Neural crest cell (in vitro differentiated cells): ENCODE results near the gene CACNB4. TPM values are rescaled to one million over a fixed set of nuclear protein-coding genes. Genes with fewer than 3 reads are reported as not detected.
"Not testable (repeated sequence)": the region's sequence is repeated elsewhere in the genome, so short reads cannot be mapped to it uniquely, and the experiment has no call there.

Source experiments
- DNase-seq: peaks from one replicate; pipeline ENCODE4 v3.0.0; 2021; ENCODE audit warnings: low read depth, mixed read lengths, low spot score
- H3K27ac Mint-ChIP-seq: one replicate; pipeline ENCODE4 v1.8.0; 2021; ENCODE audit warnings: mild to moderate bottlenecking, mixed read lengths; ENCODE audit not compliant: unreplicated experiment
- H3K27me3 Mint-ChIP-seq: 2 replicates; pipeline ENCODE4 v1.8.0; 2021; ENCODE audit warnings: low read depth, mild to moderate bottlenecking, mixed read lengths
- H3K36me3 Mint-ChIP-seq: 2 replicates; pipeline ENCODE4 v1.8.0; 2021; ENCODE audit warnings: low read depth, mild to moderate bottlenecking, mixed read lengths
- H3K4me1 Mint-ChIP-seq: 2 replicates; pipeline ENCODE4 v1.8.0; 2021; ENCODE audit warnings: mixed read lengths
- H3K4me3 Mint-ChIP-seq: one replicate; pipeline ENCODE4 v1.8.0; 2021; ENCODE audit warnings: mild to moderate bottlenecking, mixed read lengths
- H3K9me3 Mint-ChIP-seq: 2 replicates; pipeline ENCODE4 v1.8.0; 2021; ENCODE audit warnings: mixed read lengths
- total RNA-seq: library from RNA; stranded (reverse); gene quantifications from 2 replicates; pipeline ENCODE4 v1.2.1, GENCODE V29; 2021
- TF ChIP-seq, protein P1 (sequence below): fragments of 200-600 bp; sonication (generic); conservative IDR thresholded peaks from 2 replicates; pipeline ENCODE4 v1.5.0; 2021; ENCODE audit warnings: antibody characterized with exemption, mild to moderate bottlenecking

The CACNB4 gene
- total RNA-seq, 1 donor from 2014 or later, result 6.9 TPM

DNA sequence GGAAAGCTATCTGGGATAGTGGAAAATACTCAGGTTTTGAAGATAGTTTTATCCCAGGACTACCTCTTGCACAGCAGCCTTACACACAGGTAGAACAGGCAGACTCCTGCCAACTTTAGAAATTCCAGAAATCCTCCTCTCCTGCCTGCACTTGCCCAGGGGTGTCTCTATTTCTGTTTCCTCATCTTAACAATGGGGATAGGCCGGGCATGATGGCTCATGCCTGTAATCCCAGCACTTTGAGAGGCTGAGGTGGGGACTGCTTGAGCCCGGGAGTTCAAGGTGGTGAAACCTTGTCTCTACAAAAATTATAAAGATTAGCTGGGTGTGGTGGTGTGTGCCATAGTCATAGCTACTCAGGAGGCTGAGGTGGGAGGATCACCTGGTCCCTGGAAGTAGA, 153.7 kb downstream of the CACNB4 start:
- Mint-ChIP-seq H3K27ac (no peak overlapping the region), H3K27me3 (no peaks in the 10 kb centered on the region), H3K4me1 (peaks cover 9% of the 10 kb centered on the region), H3K4me3 (no peak overlapping the region), H3K9me3 (peaks cover 7% of the 10 kb centered on the region), H3K36me3 (peaks cover 11% of the 10 kb centered on the region)
- TF ChIP-seq, protein P1, sequence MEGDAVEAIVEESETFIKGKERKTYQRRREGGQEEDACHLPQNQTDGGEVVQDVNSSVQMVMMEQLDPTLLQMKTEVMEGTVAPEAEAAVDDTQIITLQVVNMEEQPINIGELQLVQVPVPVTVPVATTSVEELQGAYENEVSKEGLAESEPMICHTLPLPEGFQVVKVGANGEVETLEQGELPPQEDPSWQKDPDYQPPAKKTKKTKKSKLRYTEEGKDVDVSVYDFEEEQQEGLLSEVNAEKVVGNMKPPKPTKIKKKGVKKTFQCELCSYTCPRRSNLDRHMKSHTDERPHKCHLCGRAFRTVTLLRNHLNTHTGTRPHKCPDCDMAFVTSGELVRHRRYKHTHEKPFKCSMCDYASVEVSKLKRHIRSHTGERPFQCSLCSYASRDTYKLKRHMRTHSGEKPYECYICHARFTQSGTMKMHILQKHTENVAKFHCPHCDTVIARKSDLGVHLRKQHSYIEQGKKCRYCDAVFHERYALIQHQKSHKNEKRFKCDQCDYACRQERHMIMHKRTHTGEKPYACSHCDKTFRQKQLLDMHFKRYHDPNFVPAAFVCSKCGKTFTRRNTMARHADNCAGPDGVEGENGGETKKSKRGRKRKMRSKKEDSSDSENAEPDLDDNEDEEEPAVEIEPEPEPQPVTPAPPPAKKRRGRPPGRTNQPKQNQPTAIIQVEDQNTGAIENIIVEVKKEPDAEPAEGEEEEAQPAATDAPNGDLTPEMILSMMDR, result no peak
- no peak for DNase-seq

DNA sequence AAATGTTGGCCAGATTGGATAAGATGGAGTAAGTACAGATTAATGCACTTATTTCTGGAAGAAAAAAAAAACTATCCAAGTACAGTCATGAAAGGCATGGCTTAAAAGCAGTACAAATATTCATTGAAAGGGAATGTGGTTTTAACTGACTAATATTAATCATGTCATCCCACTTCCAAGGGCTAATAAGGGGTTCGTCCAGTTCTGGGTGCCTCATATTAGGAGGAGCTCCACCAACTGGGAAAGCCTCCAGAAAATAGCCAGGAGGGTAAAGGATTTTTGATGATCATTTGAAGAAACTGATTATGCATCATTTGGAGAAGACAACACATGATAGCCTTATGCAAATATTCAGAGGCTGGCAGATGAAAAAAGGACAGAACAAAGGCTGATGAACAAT, 155.4 kb downstream of the CACNB4 start:
- Mint-ChIP-seq H3K36me3 (peaks cover 12% of the 10 kb centered on the region), H3K4me3 (no peak overlapping the region), H3K4me1 (peaks cover 14% of the 10 kb centered on the region), H3K27me3 (no peaks in the 10 kb centered on the region), H3K9me3 (peaks cover 7% of the 10 kb centered on the region), H3K27ac (no peak overlapping the region)
- TF ChIP-seq, protein P1, result no peak
- no peak for DNase-seq

DNA sequence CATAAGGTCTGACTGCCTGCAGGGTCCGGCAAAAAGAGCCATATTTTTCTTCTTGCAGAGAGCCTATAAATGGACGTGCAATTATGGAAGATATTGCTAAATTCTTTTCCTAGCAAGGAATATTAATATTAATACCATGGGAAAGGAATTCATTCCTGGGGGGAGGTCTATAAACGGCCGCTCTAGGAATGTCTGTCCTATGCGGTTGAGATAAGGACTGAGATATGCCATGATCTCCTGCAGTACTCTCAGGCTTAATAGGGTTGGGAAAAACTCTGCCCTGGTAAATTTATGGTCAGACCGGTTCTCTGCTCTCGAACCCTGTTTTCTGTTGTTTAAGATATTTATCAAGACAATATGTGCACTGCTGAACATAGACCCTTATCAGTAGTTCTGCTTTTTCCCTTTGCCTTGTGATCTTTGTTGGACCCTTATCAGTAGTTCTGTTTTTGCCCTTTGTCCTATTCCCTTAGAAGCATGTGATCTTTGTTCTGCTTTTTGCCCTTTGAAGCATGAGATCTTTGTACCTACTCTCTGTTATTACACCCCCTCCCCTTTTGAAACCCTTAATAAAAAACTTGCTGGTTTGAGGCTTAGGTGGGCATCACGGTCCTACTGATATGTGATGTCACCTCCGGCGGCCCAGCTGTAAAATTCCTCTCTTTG, 156.2 kb downstream of the CACNB4 start:
- H3K4me3 Mint-ChIP-seq, H3K27me3 Mint-ChIP-seq, H3K9me3 Mint-ChIP-seq, H3K27ac Mint-ChIP-seq, DNase-seq: not testable (repeated sequence)
- Mint-ChIP-seq H3K4me1 (peaks cover 14% of the 10 kb centered on the region), H3K36me3 (peaks cover 12% of the 10 kb centered on the region)

DNA sequence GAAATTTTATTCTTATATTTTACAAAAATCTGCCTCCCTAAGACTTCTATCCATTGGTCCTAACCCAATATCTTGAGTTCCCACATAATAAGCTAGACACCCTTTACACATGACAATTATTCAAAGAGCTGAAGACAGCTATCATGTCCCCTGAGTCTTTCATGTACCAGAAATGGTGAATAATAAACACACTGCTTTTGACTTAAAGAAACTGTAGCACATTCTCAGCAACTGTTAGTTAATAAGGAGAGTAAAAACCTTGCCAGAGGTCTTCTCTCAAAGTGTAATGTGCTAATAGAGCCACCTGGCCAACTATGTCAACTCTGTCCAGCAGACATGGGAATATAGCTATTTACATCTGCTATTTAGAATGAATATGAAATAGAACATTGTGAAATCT, 160.9 kb downstream of the CACNB4 start:
- TF ChIP-seq, protein P1, result no peak
- Mint-ChIP-seq H3K9me3 (peaks cover 7% of the 10 kb centered on the region), H3K36me3 (peaks cover 9% of the 10 kb centered on the region), H3K4me3 (no peak overlapping the region), H3K27me3 (no peaks in the 10 kb centered on the region), H3K27ac (no peak overlapping the region), H3K4me1 (peaks cover 5% of the 10 kb centered on the region)
- DNase-seq, result no peak

DNA sequence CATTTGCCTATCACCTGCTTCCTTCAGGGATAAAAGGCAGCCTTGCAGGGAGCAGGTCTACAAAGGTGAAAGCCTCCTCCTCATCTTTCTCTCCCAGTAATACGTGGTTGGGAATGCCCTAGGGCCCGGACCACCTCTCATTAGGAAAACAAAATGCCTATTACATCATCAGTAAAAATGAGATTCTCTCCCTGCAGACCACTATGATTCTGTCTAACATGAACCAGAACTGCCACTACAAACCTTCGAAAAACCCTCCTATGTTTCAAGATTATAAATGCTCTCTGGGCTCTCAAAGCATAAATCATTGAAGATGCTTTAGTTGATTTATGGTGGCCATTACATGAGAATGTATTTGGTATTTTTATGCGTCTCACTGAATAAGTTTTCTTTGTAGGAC, 162.2 kb downstream of the CACNB4 start:
- no peak for DNase-seq
- peaks cover 3% of the 10 kb centered on the region for H3K9me3 Mint-ChIP-seq
- peaks cover 5% of the 10 kb centered on the region for H3K4me1 Mint-ChIP-seq
- TF ChIP-seq, protein P1, result no peak
- no peak overlapping the region for H3K27ac Mint-ChIP-seq
- no peaks in the 10 kb centered on the region for H3K27me3 Mint-ChIP-seq
- H3K4me3 Mint-ChIP-seq, result no peak overlapping the region
- H3K36me3 Mint-ChIP-seq, result peaks cover 5% of the 10 kb centered on the region

DNA sequence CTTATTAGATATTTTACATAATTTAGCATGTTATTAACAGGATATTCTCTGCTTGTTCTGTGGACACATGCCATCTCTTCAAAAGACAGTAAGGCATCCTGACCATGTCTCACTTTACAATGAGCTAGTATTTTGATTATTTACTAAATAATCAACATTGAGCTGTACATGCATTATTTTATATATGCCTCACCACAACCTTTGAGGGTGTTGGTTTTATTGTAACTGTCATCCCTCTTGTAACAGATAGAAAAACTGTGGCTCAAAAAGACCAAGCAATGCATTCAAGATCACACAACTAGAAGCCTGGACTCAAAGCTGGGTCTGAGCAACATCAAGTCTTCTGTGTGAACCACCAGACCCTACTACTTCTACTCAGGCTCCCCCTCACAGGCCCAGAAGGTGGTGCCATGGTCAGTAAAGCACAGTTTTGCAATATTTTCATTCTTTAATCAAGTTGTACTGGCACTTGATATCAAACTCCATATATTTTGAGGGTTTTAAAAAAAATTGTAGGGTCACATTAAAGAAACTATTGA, 165.5 kb downstream of the CACNB4 start:
- DNase-seq, result no peak
- TF ChIP-seq, protein P1, result no peak
- no peaks in the 10 kb centered on the region for H3K9me3 Mint-ChIP-seq
- no peak overlapping the region for H3K4me3 Mint-ChIP-seq
- no peak overlapping the region for H3K27ac Mint-ChIP-seq
- no peaks in the 10 kb centered on the region for H3K4me1 Mint-ChIP-seq
- no peaks in the 10 kb centered on the region for H3K27me3 Mint-ChIP-seq
- H3K36me3 Mint-ChIP-seq, result no peaks in the 10 kb centered on the region
